Measurements from ENCODE around the gene FADS2. TPM values are rescaled to one million over a fixed set of nuclear protein-coding genes. Genes with fewer than 3 reads are reported as not detected.

The FADS2 gene
- total and polyA plus RNA-seq, 9 of the 15 experiments (the other 6 are each of a cell fraction or from before 2014, with no cell fraction given), result 2.9 to 42.8 (median 16.2) TPM

DNA sequence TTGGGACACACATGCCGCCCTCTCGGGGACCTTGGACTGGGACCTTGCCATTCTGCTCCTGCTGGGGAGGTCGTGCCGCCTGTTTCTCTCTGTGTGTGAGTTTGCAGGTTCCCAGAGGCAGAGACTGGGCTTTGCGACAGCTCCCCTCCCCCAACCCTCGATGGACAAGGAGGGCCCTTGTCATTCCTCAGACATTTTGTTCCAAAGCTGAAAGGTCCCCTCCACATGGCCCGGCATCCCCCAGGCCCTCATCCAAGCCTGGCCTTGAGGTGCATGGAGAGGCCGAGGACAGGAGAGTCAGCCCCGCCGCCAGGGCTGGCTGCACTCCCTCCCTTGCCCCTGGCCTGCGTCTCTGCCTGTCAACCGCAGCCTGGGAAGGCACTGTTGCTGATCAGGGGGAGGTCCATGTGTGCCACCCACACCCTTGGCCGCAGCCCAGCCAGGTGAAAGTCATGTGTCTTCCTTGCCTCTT is 25.6 kb downstream of the FADS2 start:
- BruUV-seq (replicated peaks), result no TSS peak
- Histone ChIP-seq H3K79me2 (ENCODE audit: control insufficient read depth, insufficient read depth, low read length) (no peaks in the 10 kb centered on the region), H3K4me1 (replicated peaks in 1 of 2; ENCODE audit: control insufficient read depth in 2 of 2, insufficient read depth in 2 of 2, low read length in 2 of 2) (peaks cover 6 to 49% of the 10 kb centered on the region in 2 experiments; a peak in 4 of 5 replicates), H3K27me3 (ENCODE audit: control insufficient read depth in 2 of 2, insufficient read depth in 2 of 2, low read length in 2 of 2) (no peaks in the 10 kb centered on the region), H4K20me1 (replicated peaks; ENCODE audit: control insufficient read depth, insufficient read depth, low read length) (no peaks in the 10 kb centered on the region), H3K9ac (ENCODE audit: insufficient read depth in 1 of 2, low read depth in 2 of 2, low read length in 2 of 2) (peak overlapping the region; percentile 7 to 78; a peak in 3 of 4 replicates), H3K9me1 (ENCODE audit: control insufficient read depth, insufficient read depth, low read length) (no peaks in the 10 kb centered on the region), H3K9me3 (replicated peaks; ENCODE audit: control insufficient read depth, insufficient read depth, low read depth, low read length) (no peaks in the 10 kb centered on the region), H3K4me3 (no peak overlapping the region), H3K27ac (ENCODE audit: extremely low read depth, low read depth, low read length) (peak overlapping the region; percentile 16; the same call in 1 of the 3 replicates), H3K36me3 (ENCODE audit: control insufficient read depth, insufficient read depth, low read length) (peaks cover 3% of the 10 kb centered on the region; the same call in 1 of the 3 replicates), H2AFZ (ENCODE audit: low read depth, low read length) (peak overlapping the region; percentile 41; the same call in 1 of the 2 replicates), H3K4me2 (ENCODE audit: insufficient read depth, low read length) (no peak overlapping the region)
- TF ChIP-seq HDGF (IDR thresholded peaks at IDR 0.05), result no peak
- TF ChIP-seq CBX3 (IDR thresholded peaks at IDR 0.05; ENCODE audit: borderline replicate concordance in 1 of 2, low read length in 2 of 2), result no peak
- TF ChIP-seq BCL6 (CRISPR knock-in tag; IDR thresholded peaks at IDR 0.05), result no peak
- no peak for TF ChIP-seq TCF3 (CRISPR knock-in tag; IDR thresholded peaks at IDR 0.05)
- TF ChIP-seq DNMT1 (IDR thresholded peaks at IDR 0.05), result no peak
- TF ChIP-seq ZNF263 (CRISPR knock-in tag; IDR thresholded peaks at IDR 0.05; ENCODE audit: borderline replicate concordance), result no peak
- no peak for TF ChIP-seq SRSF7 (optimal IDR thresholded peaks at IDR 0.05; ENCODE audit: low read depth, low read length)
- TF ChIP-seq GATAD2B (IDR thresholded peaks at IDR 0.05; ENCODE audit: borderline replicate concordance), result no peak
- no peak for TF ChIP-seq FIP1L1 (IDR thresholded peaks at IDR 0.05; ENCODE audit: low read depth, low read length, poor library complexity, severe bottlenecking)
- TF ChIP-seq TRIM28 (IDR thresholded peaks at IDR 0.05), result no peak
- no peak for TF ChIP-seq SNRNP70 (optimal IDR thresholded peaks at IDR 0.05; ENCODE audit: low read depth, low read length)
- TF ChIP-seq, protein P1, sequence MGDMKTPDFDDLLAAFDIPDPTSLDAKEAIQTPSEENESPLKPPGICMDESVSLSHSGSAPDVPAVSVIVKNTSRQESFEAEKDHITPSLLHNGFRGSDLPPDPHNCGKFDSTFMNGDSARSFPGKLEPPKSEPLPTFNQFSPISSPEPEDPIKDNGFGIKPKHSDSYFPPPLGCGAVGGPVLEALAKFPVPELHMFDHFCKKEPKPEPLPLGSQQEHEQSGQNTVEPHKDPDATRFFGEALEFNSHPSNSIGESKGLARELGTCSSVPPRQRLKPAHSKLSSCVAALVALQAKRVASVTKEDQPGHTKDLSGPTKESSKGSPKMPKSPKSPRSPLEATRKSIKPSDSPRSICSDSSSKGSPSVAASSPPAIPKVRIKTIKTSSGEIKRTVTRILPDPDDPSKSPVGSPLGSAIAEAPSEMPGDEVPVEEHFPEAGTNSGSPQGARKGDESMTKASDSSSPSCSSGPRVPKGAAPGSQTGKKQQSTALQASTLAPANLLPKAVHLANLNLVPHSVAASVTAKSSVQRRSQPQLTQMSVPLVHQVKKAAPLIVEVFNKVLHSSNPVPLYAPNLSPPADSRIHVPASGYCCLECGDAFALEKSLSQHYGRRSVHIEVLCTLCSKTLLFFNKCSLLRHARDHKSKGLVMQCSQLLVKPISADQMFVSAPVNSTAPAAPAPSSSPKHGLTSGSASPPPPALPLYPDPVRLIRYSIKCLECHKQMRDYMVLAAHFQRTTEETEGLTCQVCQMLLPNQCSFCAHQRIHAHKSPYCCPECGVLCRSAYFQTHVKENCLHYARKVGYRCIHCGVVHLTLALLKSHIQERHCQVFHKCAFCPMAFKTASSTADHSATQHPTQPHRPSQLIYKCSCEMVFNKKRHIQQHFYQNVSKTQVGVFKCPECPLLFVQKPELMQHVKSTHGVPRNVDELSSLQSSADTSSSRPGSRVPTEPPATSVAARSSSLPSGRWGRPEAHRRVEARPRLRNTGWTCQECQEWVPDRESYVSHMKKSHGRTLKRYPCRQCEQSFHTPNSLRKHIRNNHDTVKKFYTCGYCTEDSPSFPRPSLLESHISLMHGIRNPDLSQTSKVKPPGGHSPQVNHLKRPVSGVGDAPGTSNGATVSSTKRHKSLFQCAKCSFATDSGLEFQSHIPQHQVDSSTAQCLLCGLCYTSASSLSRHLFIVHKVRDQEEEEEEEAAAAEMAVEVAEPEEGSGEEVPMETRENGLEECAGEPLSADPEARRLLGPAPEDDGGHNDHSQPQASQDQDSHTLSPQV (IDR thresholded peaks at IDR 0.05), result no peak
- TF ChIP-seq, protein P2, sequence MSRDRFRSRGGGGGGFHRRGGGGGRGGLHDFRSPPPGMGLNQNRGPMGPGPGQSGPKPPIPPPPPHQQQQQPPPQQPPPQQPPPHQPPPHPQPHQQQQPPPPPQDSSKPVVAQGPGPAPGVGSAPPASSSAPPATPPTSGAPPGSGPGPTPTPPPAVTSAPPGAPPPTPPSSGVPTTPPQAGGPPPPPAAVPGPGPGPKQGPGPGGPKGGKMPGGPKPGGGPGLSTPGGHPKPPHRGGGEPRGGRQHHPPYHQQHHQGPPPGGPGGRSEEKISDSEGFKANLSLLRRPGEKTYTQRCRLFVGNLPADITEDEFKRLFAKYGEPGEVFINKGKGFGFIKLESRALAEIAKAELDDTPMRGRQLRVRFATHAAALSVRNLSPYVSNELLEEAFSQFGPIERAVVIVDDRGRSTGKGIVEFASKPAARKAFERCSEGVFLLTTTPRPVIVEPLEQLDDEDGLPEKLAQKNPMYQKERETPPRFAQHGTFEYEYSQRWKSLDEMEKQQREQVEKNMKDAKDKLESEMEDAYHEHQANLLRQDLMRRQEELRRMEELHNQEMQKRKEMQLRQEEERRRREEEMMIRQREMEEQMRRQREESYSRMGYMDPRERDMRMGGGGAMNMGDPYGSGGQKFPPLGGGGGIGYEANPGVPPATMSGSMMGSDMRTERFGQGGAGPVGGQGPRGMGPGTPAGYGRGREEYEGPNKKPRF (IDR thresholded peaks at IDR 0.05; ENCODE audit: low read depth, low read length), result no peak
- intact Hi-C loops (cut with micrococcal nuclease) (no loop called here), in situ Hi-C loops (cut with MboI) (no loop called here)
- ATAC-seq, result no peak
- POLR2A ChIA-PET, result interaction anchor here (1.1 to 2.1 kb wide), 4 partner anchors 9 to 36 kb away, joined by 3 to 6 read pairs (median 4); no protein-coding TSS in a partner anchor
- no peak for FAIRE-seq
- CTCF ChIA-PET (ENCODE audit: low intra/inter-chr PET ratio), result no interaction called here
- WGBS (ENCODE audit: insufficient coverage, low coverage, missing lambda C conversion rate), result 75% methylated on average over 10 of the region's 13 CpGs
- no peak for DNase-seq (ENCODE audit: extremely low read depth in 1 of 4, low spot score in 3 of 4)
